Activated CD8-positive, alpha-beta memory T cell treated with anti-CD3 and anti-CD28 coated beads, Interleukin-2, amount 50 U/mL, for 24 hours (primary cell): ENCODE results near the gene GALNS.

Source experiments
- DNase-seq: peaks from one replicate; pipeline ENCODE4 v3.0.0-alpha.2; 2020; ENCODE audit errors: extremely low read depth

The GALNS gene

DNA sequence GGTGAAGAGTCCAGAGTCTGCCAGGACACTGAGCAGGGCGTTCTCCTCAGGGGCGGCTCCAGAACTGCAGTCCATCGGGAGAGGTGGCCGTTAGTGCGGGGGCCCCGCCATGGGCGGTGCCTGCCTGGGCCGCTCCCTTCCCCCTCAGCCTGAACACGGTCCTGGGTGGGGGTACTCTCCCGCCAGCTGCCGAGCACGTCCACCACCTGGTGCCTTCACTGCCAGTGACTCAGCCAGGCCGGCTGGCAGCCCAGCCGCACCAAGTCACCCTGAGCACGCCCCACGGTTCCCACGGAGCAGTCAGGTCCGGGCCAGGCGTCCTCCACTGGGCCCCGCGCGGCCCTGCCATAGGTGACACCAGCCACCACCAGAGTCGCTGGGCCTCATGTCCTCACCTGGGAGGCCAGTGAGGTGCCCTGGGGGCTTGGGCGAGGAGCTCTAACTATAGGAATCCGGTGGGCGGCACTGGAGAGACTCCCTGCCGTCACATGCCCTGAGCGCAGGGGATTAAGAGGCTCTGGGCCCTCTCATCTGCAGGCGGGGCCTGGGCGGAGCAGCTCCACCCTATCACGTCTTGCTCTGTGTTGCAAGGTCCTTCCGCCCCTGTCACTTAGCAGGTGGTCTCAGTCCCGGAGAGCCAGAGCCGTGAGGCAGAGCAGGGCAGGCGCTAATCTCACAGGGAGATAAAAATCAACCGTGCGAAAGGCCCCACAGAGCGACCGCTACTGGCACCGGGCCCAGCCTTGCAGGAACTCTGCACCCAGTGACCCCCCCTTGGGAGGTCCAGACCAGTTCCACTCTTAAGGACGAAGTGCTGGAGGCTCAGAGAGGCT is 86.1 kb downstream of the GALNS start:
- no peak for DNase-seq

DNA sequence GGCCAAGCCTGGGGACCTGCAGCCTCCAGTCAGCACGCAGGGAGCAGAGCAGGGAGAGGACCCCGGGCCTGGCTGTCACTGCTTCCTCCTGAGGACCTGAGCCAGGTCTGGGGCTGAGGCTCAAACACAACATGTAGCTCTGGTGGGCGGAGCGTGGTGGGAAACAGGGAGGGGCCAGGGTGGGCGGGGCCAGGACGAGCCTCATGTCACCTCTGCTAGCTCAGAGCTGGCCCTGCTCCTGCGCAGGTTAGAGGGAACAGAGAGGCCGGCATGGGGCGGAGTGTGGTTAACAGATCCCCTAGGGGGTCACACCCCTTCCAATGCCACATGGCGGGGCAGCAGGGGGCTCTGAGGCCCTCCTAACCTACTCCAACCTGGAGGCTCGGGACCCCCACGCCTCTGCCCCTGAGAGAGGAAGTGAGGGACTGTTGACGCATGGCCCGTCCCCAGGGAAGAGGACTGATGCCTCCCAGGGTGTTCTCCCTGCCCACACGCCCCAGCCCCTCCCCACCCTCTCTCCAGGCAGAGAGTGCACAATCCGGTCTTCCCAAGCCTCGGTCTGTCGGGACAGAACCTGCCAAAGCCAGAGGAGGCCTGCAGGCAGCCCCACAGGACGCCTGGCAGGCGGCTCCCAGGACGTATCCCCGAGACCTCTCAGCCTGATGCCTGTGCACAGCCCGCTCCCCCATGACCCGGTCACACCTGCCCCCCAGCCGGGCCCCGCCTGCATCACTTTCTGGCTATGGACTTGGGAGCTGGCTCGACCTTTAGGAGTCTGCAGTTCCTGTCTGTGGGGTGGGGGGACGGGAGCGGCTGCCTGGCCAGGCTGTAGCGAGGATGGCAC is 86.9 kb downstream of the GALNS start:
- DNase-seq = no peak

DNA sequence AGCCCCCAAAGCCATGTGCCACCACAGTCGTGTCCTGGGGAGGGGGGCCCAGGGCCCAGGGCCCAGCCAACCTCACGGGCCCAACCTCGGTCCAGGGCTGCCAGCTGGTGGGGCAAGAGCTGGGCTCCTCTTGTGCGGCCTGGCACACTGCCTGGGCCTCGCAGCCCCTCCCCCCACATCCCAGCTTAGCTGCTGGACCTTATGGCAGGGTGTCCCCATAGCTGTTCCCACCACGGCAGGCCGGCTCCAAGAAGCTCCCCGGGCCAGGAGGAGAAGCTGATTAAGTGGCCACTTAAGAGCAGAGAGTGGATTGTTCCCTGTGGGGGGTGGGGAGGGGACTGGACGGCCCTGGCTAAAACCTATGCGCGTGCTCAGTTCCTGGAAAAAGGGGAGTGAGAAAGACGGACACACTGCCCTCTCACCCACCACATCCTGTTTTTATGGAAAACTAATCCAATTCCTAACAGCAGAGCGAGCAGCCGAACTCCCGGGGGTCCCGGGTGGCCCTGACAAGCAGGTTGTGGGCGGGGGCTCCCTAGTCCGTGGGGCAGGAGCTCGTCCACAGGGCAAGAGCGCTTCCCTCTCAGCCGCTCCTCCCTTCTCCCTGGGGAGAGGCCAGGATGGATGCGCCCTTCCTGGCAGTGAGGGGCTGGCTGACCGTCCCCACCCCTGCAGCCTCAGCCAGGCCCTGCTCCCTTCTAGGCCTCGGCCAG is 88.5 kb downstream of the GALNS start:
- DNase-seq = no peak

DNA sequence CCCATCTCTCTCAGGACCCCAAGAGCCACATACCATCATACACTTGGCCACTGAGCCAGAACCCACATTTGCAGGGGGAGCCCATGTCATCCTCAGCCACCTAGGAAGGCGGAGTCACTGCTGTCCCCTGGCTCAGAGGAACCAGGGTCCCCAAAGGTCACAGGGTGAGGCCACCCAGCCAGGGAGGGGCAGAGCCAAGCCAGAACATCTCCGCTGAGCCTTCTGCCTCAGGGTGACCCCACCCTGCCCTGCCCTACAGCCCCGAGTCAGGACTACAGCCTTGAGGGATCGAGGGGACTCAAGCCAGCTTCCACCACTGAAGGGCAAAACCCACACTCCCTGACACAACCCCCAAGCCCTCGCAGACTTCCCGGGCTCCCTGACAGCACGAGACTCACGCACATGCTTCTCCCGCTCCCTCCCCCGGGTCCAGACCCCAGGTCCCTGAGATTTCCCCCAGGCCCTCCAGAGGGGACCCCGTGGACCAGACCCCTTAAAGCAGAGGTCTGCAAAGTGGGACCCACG is 89.1 kb downstream of the GALNS start:
- no peak for DNase-seq

DNA sequence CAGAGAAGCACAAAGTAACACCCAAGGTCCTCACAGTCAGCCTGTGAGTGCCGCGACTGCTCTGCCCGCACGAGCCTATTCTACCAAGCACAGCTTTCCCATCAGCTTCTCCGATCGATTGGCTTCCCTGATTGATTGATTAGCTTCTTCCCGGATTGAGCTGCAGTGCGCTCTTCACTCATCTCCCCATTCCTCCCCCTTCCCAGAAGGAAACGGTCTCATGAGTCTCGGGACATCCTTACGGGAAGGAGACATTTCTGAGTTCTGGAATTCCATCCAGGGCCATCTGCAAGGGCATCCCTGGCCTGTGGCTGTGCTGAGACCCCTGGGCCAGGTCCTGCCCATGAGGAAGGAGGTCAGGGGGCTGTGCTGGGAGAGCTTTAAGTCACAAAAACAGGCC is 89.8 kb downstream of the GALNS start:
- DNase-seq = no peak

DNA sequence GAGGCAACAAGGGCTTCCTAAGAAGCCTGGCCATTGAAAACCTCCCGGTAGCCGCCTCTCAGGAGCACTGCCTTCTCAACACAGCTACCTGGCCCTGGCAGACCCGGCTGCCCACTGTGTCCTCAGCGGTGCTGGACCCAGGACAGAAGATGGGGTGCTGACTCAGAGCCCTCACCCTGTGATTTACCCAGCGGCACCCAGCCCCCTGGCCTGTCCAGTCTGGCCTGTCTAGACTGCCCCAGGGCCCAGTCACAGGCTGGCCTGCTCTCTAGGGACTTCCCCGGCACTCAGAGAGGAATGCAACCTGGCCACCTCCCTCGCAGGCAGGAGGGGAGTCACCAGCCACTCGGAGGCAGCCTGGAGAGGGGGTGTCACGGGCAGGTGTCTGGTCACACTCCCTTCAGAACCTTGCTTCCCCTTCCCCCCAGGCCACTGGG is 91.8 kb downstream of the GALNS start:
- no peak for DNase-seq

DNA sequence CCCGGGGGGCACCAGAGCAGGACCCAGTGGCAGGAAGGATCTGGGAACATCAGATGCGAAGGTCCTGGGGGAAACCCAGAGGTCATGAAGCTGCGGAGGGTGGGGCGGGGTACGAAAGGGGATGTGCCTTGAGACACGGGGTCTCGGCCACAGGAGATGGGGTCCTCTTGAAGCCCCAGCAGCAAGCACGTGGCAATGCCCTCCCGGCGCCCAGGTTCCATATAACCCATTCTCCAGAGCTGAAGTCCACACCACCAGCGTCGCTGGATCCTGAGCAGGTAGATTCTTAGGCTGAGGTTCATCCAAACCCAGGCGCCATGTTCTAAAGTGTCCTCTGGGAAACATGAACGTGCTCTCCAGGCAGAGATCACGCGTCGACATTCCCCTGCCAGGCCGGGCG is 92.7 kb downstream of the GALNS start:
- no peak for DNase-seq
